Measurements from ENCODE around the gene UROC1. TPM values are rescaled to one million over a fixed set of nuclear protein-coding genes. Genes with fewer than 3 reads are reported as not detected.

The UROC1 gene
- total and polyA plus RNA-seq, 2 donors from 2014 or later: not detected

DNA sequence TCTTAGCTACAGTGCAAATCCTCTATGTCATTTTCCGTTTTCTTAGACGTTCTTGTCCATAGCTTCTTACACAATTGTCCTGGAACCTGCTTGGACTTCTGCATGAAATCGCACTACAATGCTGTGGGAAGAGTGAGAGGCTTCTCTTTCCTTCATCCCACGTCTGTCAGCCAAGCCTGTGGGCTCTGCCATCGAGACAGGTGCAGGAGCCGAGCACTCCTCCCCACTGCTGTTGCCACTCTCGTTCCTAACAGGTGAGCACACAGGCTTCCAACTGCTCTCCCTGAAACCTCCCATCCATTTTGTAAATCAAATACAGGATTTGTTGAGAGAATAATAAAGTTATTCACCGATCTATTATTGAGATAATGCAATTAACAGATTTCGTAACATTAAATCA, 65.4 kb downstream of the UROC1 start:
- H3K9ac ChIP-seq (ENCODE audit: low read length in 3 of 3): no peak overlapping the region
- H3K4me1 ChIP-seq (ENCODE audit: control insufficient read depth in 2 of 3, insufficient read depth in 2 of 3, low read depth in 1 of 3, low read length in 3 of 3): peaks cover 0 to 5% (median 0%) of the 10 kb centered on the region in 3 donors
- H3K9me3 ChIP-seq (ENCODE audit: control insufficient read depth in 2 of 3, insufficient read depth in 1 of 3, low read length in 3 of 3): no peaks in the 10 kb centered on the region
- intact Hi-C loops (cut with DNase I): no loop called here
- TF ChIP-seq CTCF (IDR thresholded peaks at IDR 0.05; ENCODE audit: borderline replicate concordance, extremely low read depth, insufficient read depth): no peak
- H3K36me3 ChIP-seq (ENCODE audit: control insufficient read depth in 2 of 3, insufficient read depth in 3 of 3, low read length in 3 of 3): peaks cover 0 to 32% (median 23%) of the 10 kb centered on the region in 3 donors
- no peaks in the 10 kb centered on the region for H3K27me3 ChIP-seq (ENCODE audit: control insufficient read depth, insufficient read depth, low read length)
- DNase-seq (no peak), FAIRE-seq (no peak)
- H3K27ac ChIP-seq (ENCODE audit: low read depth in 2 of 2, low read length in 2 of 2): no peak overlapping the region
- H3K4me3 ChIP-seq (ENCODE audit: low read length in 3 of 3): no peak overlapping the region

GRCh38 chr3:126451511-126451910, 66.1 kb downstream of the UROC1 start:
- H3K27ac ChIP-seq (ENCODE audit: low read depth in 2 of 2, low read length in 2 of 2): no peak overlapping the region
- DNase-seq (peak in 1 of 5 donors; percentile 19), FAIRE-seq (no peak)
- intact Hi-C loops (cut with DNase I): no loop called here
- H3K27me3 ChIP-seq (ENCODE audit: control insufficient read depth, insufficient read depth, low read length): no peaks in the 10 kb centered on the region
- peaks cover 0 to 31% (median 17%) of the 10 kb centered on the region in 3 donors for H3K36me3 ChIP-seq (ENCODE audit: control insufficient read depth in 2 of 3, insufficient read depth in 3 of 3, low read length in 3 of 3)
- H3K9ac ChIP-seq (ENCODE audit: low read length in 3 of 3): no peak overlapping the region
- TF ChIP-seq CTCF (IDR thresholded peaks at IDR 0.05; ENCODE audit: borderline replicate concordance, extremely low read depth, insufficient read depth): no peak
- no peak overlapping the region for H3K4me3 ChIP-seq (ENCODE audit: low read length in 3 of 3)
- no peaks in the 10 kb centered on the region for H3K9me3 ChIP-seq (ENCODE audit: control insufficient read depth in 2 of 3, insufficient read depth in 1 of 3, low read length in 3 of 3)
- peaks cover 0 to 5% (median 0%) of the 10 kb centered on the region in 3 donors for H3K4me1 ChIP-seq (ENCODE audit: control insufficient read depth in 2 of 3, insufficient read depth in 2 of 3, low read depth in 1 of 3, low read length in 3 of 3)

GRCh38 chr3:126450744-126451143, 66.8 kb downstream of the UROC1 start:
- FAIRE-seq: no peak
- intact Hi-C loops (cut with DNase I): no loop called here
- Histone ChIP-seq H3K9ac (ENCODE audit: low read length in 3 of 3) (no peak overlapping the region), H3K27me3 (ENCODE audit: control insufficient read depth, insufficient read depth, low read length) (no peaks in the 10 kb centered on the region), H3K9me3 (ENCODE audit: control insufficient read depth in 2 of 3, insufficient read depth in 1 of 3, low read length in 3 of 3) (no peaks in the 10 kb centered on the region), H3K36me3 (ENCODE audit: control insufficient read depth in 2 of 3, insufficient read depth in 3 of 3, low read length in 3 of 3) (peaks cover 0 to 25% (median 15%) of the 10 kb centered on the region in 3 donors), H3K27ac (ENCODE audit: low read depth in 2 of 2, low read length in 2 of 2) (no peak overlapping the region), H3K4me3 (ENCODE audit: low read length in 3 of 3) (no peak overlapping the region), H3K4me1 (ENCODE audit: control insufficient read depth in 2 of 3, insufficient read depth in 2 of 3, low read depth in 1 of 3, low read length in 3 of 3) (peaks cover 0 to 5% (median 0%) of the 10 kb centered on the region in 3 donors)
- no peak for DNase-seq
- no peak for TF ChIP-seq CTCF (IDR thresholded peaks at IDR 0.05; ENCODE audit: borderline replicate concordance, extremely low read depth, insufficient read depth)

DNA sequence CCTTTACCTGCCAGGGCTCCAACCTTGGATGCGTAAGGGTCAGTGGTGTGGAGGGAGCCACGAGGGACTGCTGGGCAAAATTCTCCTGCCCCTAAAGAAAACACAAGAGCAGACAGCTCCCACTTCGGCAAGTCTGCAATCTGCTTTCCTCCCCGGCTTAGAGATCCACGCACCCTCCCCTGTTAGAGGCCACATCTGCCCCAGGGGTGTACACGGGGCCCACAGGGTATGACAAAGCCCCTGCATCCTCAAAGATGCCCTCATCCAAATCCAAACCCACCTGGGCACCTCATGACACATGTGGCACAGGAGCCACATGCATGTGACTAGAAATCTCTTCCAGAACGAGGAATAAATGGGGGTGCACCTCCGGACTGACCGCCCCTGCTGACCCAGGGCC, 67.4 kb downstream of the UROC1 start:
- DNase-seq: no peak
- H3K9ac ChIP-seq (ENCODE audit: low read length in 3 of 3): no peak overlapping the region
- no peak overlapping the region for H3K4me3 ChIP-seq (ENCODE audit: low read length in 3 of 3)
- H3K9me3 ChIP-seq (ENCODE audit: control insufficient read depth in 2 of 3, insufficient read depth in 1 of 3, low read length in 3 of 3): no peaks in the 10 kb centered on the region
- intact Hi-C loops (cut with DNase I): no loop called here
- no peaks in the 10 kb centered on the region for H3K27me3 ChIP-seq (ENCODE audit: control insufficient read depth, insufficient read depth, low read length)
- no peak for TF ChIP-seq CTCF (IDR thresholded peaks at IDR 0.05; ENCODE audit: borderline replicate concordance, extremely low read depth, insufficient read depth)
- no peak overlapping the region for H3K27ac ChIP-seq (ENCODE audit: low read depth in 2 of 2, low read length in 2 of 2)
- no peak for FAIRE-seq
- peaks cover 0 to 25% (median 15%) of the 10 kb centered on the region in 3 donors for H3K36me3 ChIP-seq (ENCODE audit: control insufficient read depth in 2 of 3, insufficient read depth in 3 of 3, low read length in 3 of 3)
- H3K4me1 ChIP-seq (ENCODE audit: control insufficient read depth in 2 of 3, insufficient read depth in 2 of 3, low read depth in 1 of 3, low read length in 3 of 3): peaks cover 0 to 5% (median 0%) of the 10 kb centered on the region in 3 donors
